A673 (cell line): ENCODE measurements around the gene THADA. TPM values are rescaled to one million over a fixed set of nuclear protein-coding genes. Genes with fewer than 3 reads are reported as not detected.

Experiments
- BruUV-seq: library from RNA; stranded (reverse); fragments of 400-500 nt; replicated peaks from 2 replicates; lab custom pipeline; 2021; lab: Mats Ljungman, UMichigan
- CTCF ChIA-PET: fragments of 300-600 bp; sonication (Branson Sonifier 250); formaldehyde crosslinking; loops from one replicate; lab custom pipeline; 2022; ENCODE audit warnings: antibody characterized with exemption; lab: Charles Lee
- POLR2A ChIA-PET: fragments of 300-600 bp; sonication (Branson Sonifier 250); formaldehyde crosslinking; loops from one replicate; lab custom pipeline; 2022; ENCODE audit warnings: antibody characterized with exemption; ENCODE audit not compliant: low non-redundant PET; lab: Charles Lee
- DNase-seq: peaks from one replicate; pipeline ENCODE4 v3.0.0-alpha.2; 2015; ENCODE audit warnings: low spot score
- H3K27ac ChIP-seq: fragments of 200-600 bp; sonication (generic); 2 replicates; pipeline ENCODE4 v1.5.1; 2016; ENCODE audit warnings: mixed run types, low read depth, mild to moderate bottlenecking, mixed read lengths, antibody characterized with exemption, low read length; ENCODE audit not compliant: poor library complexity, severe bottlenecking
- H3K27me3 ChIP-seq: fragments of 200-600 bp; sonication (generic); replicated peaks from 2 replicates; pipeline ENCODE4 v1.6.1; 2017; ENCODE audit warnings: mixed run types, low read depth, mild to moderate bottlenecking, mixed read lengths, antibody characterized with exemption, low read length; ENCODE audit not compliant: insufficient read depth, poor library complexity
- H3K36me3 ChIP-seq: fragments of 200-600 bp; sonication (generic); 2 replicates; pipeline ENCODE4 v1.6.1; 2016; ENCODE audit warnings: mixed run types, mild to moderate bottlenecking, mixed read lengths, antibody characterized with exemption, low read length; ENCODE audit not compliant: insufficient read depth, poor library complexity, severe bottlenecking
- H3K4me1 ChIP-seq: fragments of 200-600 bp; sonication (generic); 2 replicates; pipeline ENCODE4 v1.6.1; 2017; ENCODE audit warnings: mixed run types, mild to moderate bottlenecking, mixed read lengths, antibody characterized with exemption, low read length; ENCODE audit not compliant: insufficient read depth, poor library complexity, severe bottlenecking
- H3K4me3 ChIP-seq: fragments of 200-600 bp; sonication (generic); 2 replicates; pipeline ENCODE4 v1.5.1; 2016; ENCODE audit warnings: low read depth, mixed run types, mild to moderate bottlenecking, mixed read lengths, low read length; ENCODE audit not compliant: poor library complexity, severe bottlenecking
- H3K9me3 ChIP-seq: fragments of 200-600 bp; sonication (generic); 2 replicates; pipeline ENCODE4 v1.6.1; 2016; ENCODE audit warnings: mixed run types, low read depth, mild to moderate bottlenecking, mixed read lengths, antibody characterized with exemption, low read length; ENCODE audit not compliant: poor library complexity, severe bottlenecking
- CTCF ChIP-seq: fragments of 300-800, 200-600 bp; sonication (generic); conservative IDR thresholded peaks from 2 replicates; pipeline ENCODE4 v1.5.1; 2017; ENCODE audit warnings: low read depth, mild to moderate bottlenecking, antibody characterized with exemption, low read length, moderate library complexity, mixed read lengths
- EZH2 ChIP-seq: fragments of 200-600 bp; sonication (generic); IDR thresholded peaks from 2 replicates; pipeline ENCODE4 v1.6.1; 2017; ENCODE audit warnings: borderline replicate concordance, low read depth, mild to moderate bottlenecking, mixed read lengths, antibody characterized with exemption, low read length; ENCODE audit not compliant: poor library complexity, severe bottlenecking
- intact Hi-C: fragments of 100-400 bp; cut with micrococcal nuclease; formaldehyde crosslinking; loops from one replicate; pipeline ENCODE4 v1.10.0; 2022; ENCODE audit not compliant: unreplicated experiment
- total RNA-seq: library from RNA; stranded (reverse); gene quantifications from 2 replicates; pipeline ENCODE4 v1.2.3, GENCODE V29; 2021

The THADA gene
- total RNA-seq, 1 experiment from 2014 or later = 39.7 TPM

DNA sequence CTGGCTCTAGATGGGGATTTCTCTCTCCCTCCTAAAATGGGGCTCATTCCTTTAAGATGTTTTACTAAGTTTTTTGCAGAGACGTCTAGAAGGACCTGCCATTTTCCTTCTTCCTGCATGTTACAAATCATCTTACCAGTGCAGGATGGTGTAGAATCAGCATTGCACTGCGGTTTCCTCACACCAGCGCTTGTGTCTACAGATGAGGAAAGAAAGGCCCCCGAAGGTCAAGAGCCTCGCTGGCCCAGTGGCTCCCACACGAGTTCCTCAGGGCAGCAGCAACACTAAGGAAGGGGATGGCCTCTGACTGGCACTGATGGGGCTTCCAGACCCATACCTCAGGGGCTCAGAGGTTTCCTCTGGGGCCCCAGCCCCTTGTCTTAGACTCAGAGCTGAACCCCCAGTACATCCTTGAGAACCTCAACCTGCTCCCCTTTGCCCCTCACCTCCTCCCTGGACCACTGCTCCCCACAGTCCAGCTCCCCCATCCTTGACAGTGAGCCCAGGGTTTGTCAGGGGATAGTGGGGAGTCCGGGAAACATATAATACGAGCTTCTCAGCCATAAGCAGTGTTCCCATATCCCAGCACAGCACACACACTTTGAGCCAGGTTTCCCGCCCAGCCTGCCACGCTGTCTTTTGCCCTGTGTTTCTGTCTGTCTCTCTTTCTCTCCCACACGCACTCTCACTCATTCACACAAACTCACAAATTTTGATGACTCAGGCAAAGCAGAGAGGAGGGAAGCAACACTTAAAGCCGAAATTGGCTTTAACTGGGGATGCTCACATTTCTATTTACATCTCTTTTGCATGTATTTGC, 398.9 kb downstream of the THADA start:
- H3K27ac ChIP-seq = no peak overlapping the region
- H3K27me3 ChIP-seq = no peaks in the 10 kb centered on the region
- intact Hi-C loops = no loop called here
- no peaks in the 10 kb centered on the region for H3K9me3 ChIP-seq
- TF ChIP-seq CTCF (no peak), EZH2 (no peak)
- no peaks in the 10 kb centered on the region for H3K4me1 ChIP-seq
- ChIA-PET CTCF (no interaction called here), POLR2A (no interaction called here)
- BruUV-seq = no TSS peak
- no peak for DNase-seq
- H3K36me3 ChIP-seq = no peaks in the 10 kb centered on the region
- H3K4me3 ChIP-seq = no peak overlapping the region

DNA sequence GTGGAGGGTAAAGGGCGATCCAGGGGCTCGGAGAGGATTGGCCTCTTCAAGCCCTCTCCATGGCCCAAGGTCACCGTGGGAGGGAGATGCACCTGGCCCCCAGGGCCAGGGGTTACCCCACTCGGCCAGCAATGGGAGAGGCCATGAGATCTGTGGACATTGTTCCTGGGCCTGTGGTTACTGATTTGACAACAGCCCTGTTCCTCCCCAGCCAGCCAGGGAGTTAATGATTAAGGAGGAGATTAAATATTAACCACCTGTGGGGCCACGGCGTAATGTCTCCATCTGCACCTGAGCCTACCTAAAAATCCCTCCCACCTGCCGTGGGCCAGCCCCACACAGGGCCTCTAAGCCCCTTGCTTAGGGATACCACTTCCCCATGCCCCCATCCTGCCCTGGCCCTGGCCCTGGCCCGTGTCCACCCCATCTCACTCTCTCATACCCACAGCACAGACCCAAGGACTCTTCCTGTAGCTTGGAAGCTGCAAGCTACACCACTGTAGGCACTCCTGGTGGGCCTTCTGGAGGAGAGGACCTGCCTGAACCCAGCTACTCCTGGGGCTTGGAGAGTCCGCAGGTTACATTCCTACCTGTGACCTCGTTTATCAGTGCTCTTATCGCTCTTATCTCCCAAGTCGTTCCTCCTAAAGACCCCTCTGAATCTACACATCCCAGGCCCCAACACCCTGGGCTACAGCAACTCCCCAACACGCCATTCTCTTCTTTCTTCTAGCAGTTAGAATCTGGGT, 401.5 kb downstream of the THADA start:
- H3K36me3 ChIP-seq = no peaks in the 10 kb centered on the region
- H3K9me3 ChIP-seq = no peaks in the 10 kb centered on the region
- H3K4me3 ChIP-seq = no peak overlapping the region
- TF ChIP-seq CTCF (no peak), EZH2 (no peak)
- no peak for DNase-seq
- POLR2A ChIA-PET = interaction anchor here (0.6 kb wide), 1 partner anchor 91 kb away, joined by 8 read pairs; no protein-coding TSS in a partner anchor
- no peaks in the 10 kb centered on the region for H3K4me1 ChIP-seq
- no peak overlapping the region for H3K27ac ChIP-seq
- intact Hi-C loops = no loop called here
- no peaks in the 10 kb centered on the region for H3K27me3 ChIP-seq
- CTCF ChIA-PET = no interaction called here
- BruUV-seq = no TSS peak

GRCh38 chr2:43193652-43194120, 402.2 kb downstream of the THADA start:
- Histone ChIP-seq H3K9me3 (no peaks in the 10 kb centered on the region), H3K36me3 (no peaks in the 10 kb centered on the region), H3K4me1 (no peaks in the 10 kb centered on the region), H3K27ac (no peak overlapping the region), H3K27me3 (no peaks in the 10 kb centered on the region), H3K4me3 (no peak overlapping the region)
- TF ChIP-seq CTCF = no peak
- TF ChIP-seq EZH2 = no peak
- intact Hi-C loops = no loop called here
- BruUV-seq = no TSS peak
- no peak for DNase-seq
- ChIA-PET CTCF (no interaction called here), POLR2A (interaction anchor here (0.6 kb wide), 1 partner anchor 90 kb away, joined by 8 read pairs; no protein-coding TSS in a partner anchor)
